GM18498 (cell line): ENCODE data around the gene CMPK2.
"Not testable (repeated sequence)": the region's sequence is repeated elsewhere in the genome, so short reads cannot be mapped to it uniquely, and the experiment has no call there.

Source experiments
- ATAC-seq: cut with Tn5 transposase; IDR thresholded peaks from one replicate; pipeline ENCODE4 v1.9.1; 2021; ENCODE audit warnings: mild to moderate bottlenecking, moderate library complexity; ENCODE audit not compliant: unreplicated experiment

CMPK2 gene, protein sequence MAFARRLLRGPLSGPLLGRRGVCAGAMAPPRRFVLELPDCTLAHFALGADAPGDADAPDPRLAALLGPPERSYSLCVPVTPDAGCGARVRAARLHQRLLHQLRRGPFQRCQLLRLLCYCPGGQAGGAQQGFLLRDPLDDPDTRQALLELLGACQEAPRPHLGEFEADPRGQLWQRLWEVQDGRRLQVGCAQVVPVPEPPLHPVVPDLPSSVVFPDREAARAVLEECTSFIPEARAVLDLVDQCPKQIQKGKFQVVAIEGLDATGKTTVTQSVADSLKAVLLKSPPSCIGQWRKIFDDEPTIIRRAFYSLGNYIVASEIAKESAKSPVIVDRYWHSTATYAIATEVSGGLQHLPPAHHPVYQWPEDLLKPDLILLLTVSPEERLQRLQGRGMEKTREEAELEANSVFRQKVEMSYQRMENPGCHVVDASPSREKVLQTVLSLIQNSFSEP

GRCh38 chr2:6865346-6866274, at the start of gene CMPK2:
Gene CMPK2 (minus strand): TSS chr2:6865907. CDS start chr2:6865696, 211 bp downstream.
- ATAC-seq, result peak; percentile 82

DNA sequence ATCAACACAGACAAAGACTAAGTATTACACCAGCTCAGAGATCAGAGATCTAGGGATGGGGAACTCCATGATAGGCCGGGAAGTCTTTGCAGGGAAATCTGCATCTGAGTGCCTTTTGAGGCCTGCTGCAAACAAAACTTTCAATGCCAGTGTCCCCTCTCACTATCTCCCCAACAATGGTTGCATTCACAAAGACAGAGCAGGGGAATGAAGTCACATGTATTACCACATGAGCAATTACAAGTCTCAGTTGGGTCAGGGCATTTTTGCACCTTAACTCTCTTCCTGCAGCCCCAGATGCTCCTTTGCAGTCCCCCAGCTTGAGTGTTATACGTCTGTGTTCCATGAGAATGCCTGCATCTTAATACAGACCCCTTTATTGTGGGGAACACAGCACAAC, 49.7 kb upstream of the CMPK2 start:
- no peak for ATAC-seq

GRCh38 chr2:6914828-6915227, 49.1 kb upstream of the CMPK2 start:
- ATAC-seq, result no peak

GRCh38 chr2:6913415-6914157, 47.9 kb upstream of the CMPK2 start:
- ATAC-seq, result no peak

DNA sequence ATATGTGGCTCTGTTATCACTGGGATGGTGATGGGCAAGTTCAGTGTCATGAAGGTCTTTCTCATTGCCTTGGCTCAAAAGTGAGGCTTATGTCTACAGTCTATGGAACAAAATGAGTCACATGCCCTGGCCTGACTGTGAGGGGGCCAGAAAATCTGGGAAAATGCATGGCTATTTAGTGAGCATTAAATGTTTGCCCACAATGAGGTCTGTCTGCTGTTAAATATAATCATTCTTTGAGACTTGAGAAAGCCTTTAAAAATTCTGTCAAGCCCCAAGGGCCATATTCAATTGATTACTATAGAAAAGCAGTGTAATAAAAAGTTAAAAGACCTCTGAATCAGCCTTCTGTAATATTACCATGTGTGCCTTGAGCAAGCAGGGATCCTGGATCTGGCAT, 46.0 kb upstream of the CMPK2 start:
- no peak for ATAC-seq

GRCh38 chr2:6909431-6910385, 44.0 kb upstream of the CMPK2 start:
- peak; percentile 99 for ATAC-seq

- no peak for ATAC-seq
Measured at GRCh38 chr2:6908291-6908690, 42.6 kb upstream of the CMPK2 start.

GRCh38 chr2:6906165-6906741, 40.5 kb upstream of the CMPK2 start:
- no peak for ATAC-seq

GRCh38 chr2:6905668-6906067, 40.0 kb upstream of the CMPK2 start:
- ATAC-seq, result no peak

DNA sequence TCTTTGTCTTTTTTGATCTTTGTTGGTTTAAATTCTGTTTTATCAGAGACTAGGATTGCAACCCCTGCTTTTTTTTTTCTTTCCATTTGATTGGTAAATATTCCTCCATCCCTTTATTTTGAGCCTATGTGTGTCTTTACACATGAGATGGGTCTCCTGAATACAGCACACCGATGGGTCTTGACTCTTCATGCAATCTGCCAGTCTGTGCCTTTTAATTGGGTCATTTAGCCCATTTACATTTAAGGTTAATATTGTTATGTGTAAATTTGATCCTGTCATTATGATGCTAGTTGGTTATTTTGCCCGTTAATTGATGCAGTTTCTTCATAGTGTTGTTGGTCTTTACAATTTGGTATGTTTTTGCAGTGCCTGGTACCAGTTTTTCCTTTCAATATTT, 36.9 kb upstream of the CMPK2 start:
- ATAC-seq, result not testable (repeated sequence)

DNA sequence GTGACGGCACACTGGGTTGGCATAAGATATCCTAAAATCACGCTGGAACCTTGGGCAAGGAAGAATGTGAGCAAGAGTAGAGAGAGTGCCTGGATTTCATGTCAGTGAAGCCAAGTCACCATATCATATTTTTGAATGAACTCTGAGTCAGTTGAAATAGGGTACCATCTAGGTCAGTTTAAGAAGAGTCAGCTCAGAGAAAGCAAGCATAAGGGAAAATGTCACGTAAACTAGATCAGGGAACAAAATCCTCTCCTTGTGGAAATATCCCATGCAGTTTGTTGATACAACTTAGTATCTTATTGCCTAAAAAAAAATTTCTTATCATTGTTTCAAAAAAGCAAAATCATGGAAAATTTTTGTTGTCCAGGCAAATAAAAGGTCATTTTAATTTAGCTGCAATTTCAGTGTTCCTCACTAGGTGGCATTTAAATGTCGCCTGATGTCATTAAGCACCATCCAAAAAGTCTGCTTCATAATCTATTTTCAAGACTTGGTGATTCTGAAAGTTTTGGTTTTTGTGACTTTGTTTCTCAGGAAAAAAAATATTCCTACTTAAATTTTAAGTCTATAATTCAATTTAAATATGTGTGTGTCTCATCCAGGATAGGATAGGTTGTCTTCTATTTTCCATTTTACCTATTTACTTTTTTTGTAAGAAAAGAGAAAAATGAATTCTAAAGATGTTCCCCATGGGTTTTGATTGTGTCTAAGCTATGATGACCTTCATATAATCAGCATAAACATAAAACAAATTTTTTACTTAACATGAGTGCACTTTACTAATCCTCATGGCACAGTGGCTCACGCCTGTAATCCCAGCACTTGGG, 31.4 kb upstream of the CMPK2 start:
- ATAC-seq, result no peak

DNA sequence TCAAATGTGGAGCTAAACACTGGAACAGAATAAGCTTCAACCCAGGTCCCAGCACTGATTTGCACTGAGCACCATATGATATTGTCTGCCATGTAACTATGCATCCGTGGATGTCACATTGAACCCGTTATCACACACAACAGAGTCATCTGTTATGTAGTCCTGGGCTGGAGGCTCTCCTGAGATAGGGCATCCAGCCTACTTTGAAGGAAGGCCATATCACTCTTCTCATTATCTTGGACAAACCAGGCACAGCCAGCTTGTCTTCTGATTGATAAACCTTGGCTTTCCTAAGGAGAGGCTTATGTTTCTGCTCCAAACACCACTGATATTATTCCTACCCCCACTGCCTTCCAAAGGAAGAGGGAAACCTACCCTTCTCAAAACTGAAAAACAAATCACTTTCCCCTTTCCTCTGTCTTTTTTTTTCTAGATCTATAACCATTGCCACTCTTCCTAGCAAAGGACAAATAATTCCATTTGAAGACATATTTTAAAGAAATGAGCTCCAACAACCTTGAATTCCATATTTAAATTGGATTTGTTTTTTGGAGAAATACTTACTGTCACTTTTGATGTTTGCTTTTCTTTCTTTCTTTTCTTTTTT, 28.3 kb upstream of the CMPK2 start:
- no peak for ATAC-seq

GRCh38 chr2:6888724-6889123, 23.0 kb upstream of the CMPK2 start:
- ATAC-seq, result no peak

GRCh38 chr2:6887751-6888192, 22.1 kb upstream of the CMPK2 start:
- no peak for ATAC-seq

DNA sequence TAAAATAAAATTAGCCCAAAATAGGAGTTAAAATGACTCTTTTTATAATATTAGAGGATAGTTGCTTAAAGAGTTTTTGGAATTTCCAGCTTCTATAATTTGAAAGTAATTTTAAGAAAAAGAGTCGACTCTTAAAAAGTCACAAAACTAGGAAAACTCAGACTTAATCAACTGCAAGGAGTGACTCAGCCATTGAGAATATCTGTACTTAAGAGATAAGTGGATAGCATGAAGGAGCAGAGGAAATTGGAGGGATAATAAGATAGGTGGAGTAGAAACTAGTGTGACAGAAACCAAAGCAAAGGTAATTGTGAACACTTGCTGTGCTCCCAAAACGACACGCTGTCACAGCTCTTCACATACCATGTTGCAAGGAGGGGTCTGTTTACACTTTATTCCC, 20.3 kb upstream of the CMPK2 start:
- no peak for ATAC-seq

- ATAC-seq, result no peak
Measured at GRCh38 chr2:6885551-6885950, 19.8 kb upstream of the CMPK2 start.

GRCh38 chr2:6883448-6884122, 17.9 kb upstream of the CMPK2 start:
- ATAC-seq, result no peak

DNA sequence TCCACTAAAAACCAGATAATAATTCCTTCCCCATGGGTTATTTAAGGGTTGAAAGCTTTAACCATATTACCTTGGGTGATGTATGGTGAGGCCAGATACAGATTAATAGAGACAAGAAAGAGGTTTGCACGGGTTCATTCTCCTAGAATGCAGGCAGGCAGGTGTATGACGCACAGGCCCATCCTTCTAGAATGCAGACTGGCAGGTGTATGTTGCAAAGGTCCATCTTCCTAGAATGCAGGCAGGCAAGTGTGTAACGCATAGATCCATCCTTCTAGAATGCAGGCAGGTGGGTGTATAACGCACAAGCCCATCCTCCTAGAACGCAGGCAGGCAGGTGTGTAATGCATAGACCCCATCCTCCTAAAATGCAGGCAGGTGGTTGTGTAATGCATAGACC, 15.8 kb upstream of the CMPK2 start:
- no peak for ATAC-seq
